CD4-positive, alpha-beta memory T cell (primary cell): ENCODE data around the gene GPR176. TPM values are rescaled to one million over a fixed set of nuclear protein-coding genes. Genes with fewer than 3 reads are reported as not detected.

Experiments used
- CTCF ChIA-PET: fragments of 350-600 bp; sonication (Branson Sonifier 250); formaldehyde crosslinking; loops from one replicate; lab custom pipeline; 2021; ENCODE audit warnings: inconsistent platforms; ENCODE audit not compliant: partially characterized antibody; lab: Charles Lee
- POLR2A ChIA-PET: fragments of 350-600 bp; sonication (Branson Sonifier 250); formaldehyde crosslinking; loops from one replicate; lab custom pipeline; 2021; ENCODE audit not compliant: partially characterized antibody; lab: Charles Lee
- DNase-seq, 5 donors: peaks; one replicate each; pipeline versions ENCODE4 v3.0.0 to v3.0.0-alpha.2; 2020 to 2022; ENCODE audit warnings: mixed read lengths in 1 of 5
- H3K27ac ChIP-seq: one replicate; pipeline ENCODE4 v1.7.0; 2013; ENCODE audit warnings: low read depth, low read length
- H3K27me3 ChIP-seq: 2 replicates; pipeline ENCODE4 v1.7.0; 2013; ENCODE audit warnings: mild to moderate bottlenecking, low read length, moderate library complexity; ENCODE audit not compliant: insufficient read depth
- H3K36me3 ChIP-seq: 2 replicates; pipeline ENCODE4 v1.7.0; 2013; ENCODE audit warnings: mild to moderate bottlenecking, low read length, moderate library complexity; ENCODE audit not compliant: insufficient read depth
- H3K4me1 ChIP-seq: 2 replicates; pipeline ENCODE4 v1.7.0; 2013; ENCODE audit warnings: mild to moderate bottlenecking, low read length, moderate library complexity; ENCODE audit not compliant: insufficient read depth
- H3K4me3 ChIP-seq, 2 donors: one replicate each; pipeline ENCODE4 v1.7.0; 2013; ENCODE audit warnings: low read length in 2 of 2, mild to moderate bottlenecking in 1 of 2
- H3K9me3 ChIP-seq, 2 donors: one replicate each; pipeline ENCODE4 v1.7.0; 2013; ENCODE audit warnings: low read length in 2 of 2, control low read depth in 1 of 2; ENCODE audit not compliant: control insufficient read depth in 1 of 2
- H3K27ac Mint-ChIP-seq, 7 donors: one replicate each; pipeline ENCODE4 v1.8.0; 2020 to 2021; ENCODE audit warnings: mixed read lengths in 7 of 7, mild to moderate bottlenecking in 6 of 7, inconsistent platforms in 3 of 7, moderate library complexity in 3 of 7
- H3K27me3 Mint-ChIP-seq, 2 donors: one replicate each; pipeline ENCODE4 v1.8.0; 2020 to 2021; ENCODE audit warnings: mixed read lengths in 2 of 2
- H3K36me3 Mint-ChIP-seq, 2 donors: one replicate each; pipeline ENCODE4 v1.8.0; 2020 to 2021; ENCODE audit warnings: mixed read lengths in 2 of 2, inconsistent platforms in 1 of 2, mild to moderate bottlenecking in 1 of 2
- H3K4me1 Mint-ChIP-seq, 4 donors: one replicate each; pipeline ENCODE4 v1.8.0; 2020 to 2021; ENCODE audit warnings: mixed read lengths in 4 of 4, mild to moderate bottlenecking in 1 of 4
- H3K4me3 Mint-ChIP-seq, 8 donors: one replicate each; pipeline ENCODE4 v1.8.0; 2020 to 2021; ENCODE audit warnings: mixed read lengths in 8 of 8, mild to moderate bottlenecking in 7 of 8, moderate library complexity in 6 of 8, inconsistent platforms in 3 of 8
- H3K9me3 Mint-ChIP-seq, 8 donors: one replicate each; pipeline ENCODE4 v1.8.0; 2020 to 2021; ENCODE audit warnings: mixed read lengths in 8 of 8, mild to moderate bottlenecking in 5 of 8, inconsistent platforms in 3 of 8, moderate library complexity in 1 of 8
- intact Hi-C: fragments of 100-400 bp; cut with micrococcal nuclease; formaldehyde crosslinking; loops from one replicate; pipeline ENCODE4 v1.15.1; 2023
- polyA plus RNA-seq, 2 donors: library from polyadenylated mRNA; unstranded; fragments of 300-500 nt; fragmentation: Illumina TruSeq; gene quantifications; one replicate each; pipeline ENCODE4 v1.2.3, GENCODE V29; 2021
- total RNA-seq, 2 experiments: library from RNA; stranded (reverse); gene quantifications; one replicate each; pipeline ENCODE4 v1.2.3, GENCODE V29; 2021

GPR176 gene
- total and polyA plus RNA-seq, 4 experiments from 2014 or later = not detected

GRCh38 chr15:39756806-39757522 lies 163.1 kb downstream of the GPR176 start:
- ChIA-PET POLR2A (interaction anchor here (0.8 to 3.4 kb wide), 10 partner anchors 11 to 176 kb away, joined by 3 to 21 read pairs (median 4); partner anchors contain the start of gene THBS1), CTCF (interaction anchor here (0.6 to 8.1 kb wide), 52 partner anchors 8 to 1316 kb away, joined by 3 to 132 read pairs (median 6); partner anchors contain the start of gene THBS1)
- H3K4me1 Mint-ChIP-seq = no peaks in the 10 kb centered on the region
- Histone ChIP-seq H3K27me3 (no peaks in the 10 kb centered on the region), H3K27ac (no peak overlapping the region), H3K9me3 (no peaks in the 10 kb centered on the region), H3K4me1 (no peaks in the 10 kb centered on the region), H3K36me3 (no peaks in the 10 kb centered on the region), H3K4me3 (no peak overlapping the region)
- no peak overlapping the region for H3K27ac Mint-ChIP-seq
- DNase-seq = peak in 4 of 5 donors; percentile 50 to 56 (median 54)
- intact Hi-C loops = loop anchor here (1.0 to 10.0 kb wide), 7 partner anchors 71 to 1312 kb away; no protein-coding TSS in a partner anchor
- no peaks in the 10 kb centered on the region for H3K9me3 Mint-ChIP-seq
- no peaks in the 10 kb centered on the region for H3K36me3 Mint-ChIP-seq
- peaks cover 0 to 3% of the 10 kb centered on the region in 2 donors for H3K27me3 Mint-ChIP-seq
- no peak overlapping the region for H3K4me3 Mint-ChIP-seq

- POLR2A ChIA-PET = no interaction called here
- H3K27me3 Mint-ChIP-seq = peaks cover 0 to 8% of the 10 kb centered on the region in 2 donors
- no peak overlapping the region for H3K4me3 Mint-ChIP-seq
- intact Hi-C loops = loop anchor here (10.0 kb wide), 2 partner anchors 1278 to 1308 kb away; no protein-coding TSS in a partner anchor
- Histone ChIP-seq H3K4me1 (no peaks in the 10 kb centered on the region), H3K27ac (no peak overlapping the region), H3K4me3 (no peak overlapping the region), H3K36me3 (no peaks in the 10 kb centered on the region), H3K27me3 (no peaks in the 10 kb centered on the region), H3K9me3 (no peaks in the 10 kb centered on the region)
- no peak overlapping the region for H3K27ac Mint-ChIP-seq
- no peaks in the 10 kb centered on the region for H3K36me3 Mint-ChIP-seq
- CTCF ChIA-PET = interaction anchor here (1.1 to 8.1 kb wide), 4 partner anchors 12 to 171 kb away, joined by 4 to 132 read pairs (median 48); partner anchors contain the start of gene THBS1
- DNase-seq = no peak
- H3K9me3 Mint-ChIP-seq = no peaks in the 10 kb centered on the region
- H3K4me1 Mint-ChIP-seq = no peaks in the 10 kb centered on the region
Observed at GRCh38 chr15:39752991-39753390, 167.1 kb downstream of the GPR176 start.

DNA sequence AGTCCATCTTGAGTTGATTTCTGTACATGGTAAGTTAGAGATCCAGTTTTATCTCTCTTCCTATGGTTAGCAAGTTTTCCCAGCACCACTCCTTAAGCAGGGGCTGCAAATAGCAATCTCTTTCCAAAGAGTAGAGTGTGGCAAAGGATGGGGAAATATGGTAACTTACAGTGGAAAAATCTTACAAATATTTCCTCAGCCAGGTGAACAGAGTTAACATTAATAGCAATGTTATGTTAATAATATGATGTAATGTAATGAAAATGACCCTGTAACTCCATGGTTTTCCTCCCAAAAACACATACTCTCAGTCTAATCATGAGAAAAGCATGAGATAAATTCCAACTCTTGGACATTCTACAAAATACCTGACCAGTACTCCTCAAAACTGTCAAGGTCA lies 167.8 kb downstream of the GPR176 start:
- H3K27me3 Mint-ChIP-seq = peaks cover 0 to 10% of the 10 kb centered on the region in 2 donors
- Histone ChIP-seq H3K9me3 (no peaks in the 10 kb centered on the region), H3K4me1 (no peaks in the 10 kb centered on the region), H3K27ac (no peak overlapping the region), H3K36me3 (no peaks in the 10 kb centered on the region), H3K27me3 (no peaks in the 10 kb centered on the region), H3K4me3 (no peak overlapping the region)
- H3K36me3 Mint-ChIP-seq = no peaks in the 10 kb centered on the region
- H3K4me1 Mint-ChIP-seq = no peaks in the 10 kb centered on the region
- H3K4me3 Mint-ChIP-seq = no peak overlapping the region
- POLR2A ChIA-PET = no interaction called here
- CTCF ChIA-PET = interaction anchor here (8.1 kb wide), 1 partner anchor 170 kb away, joined by 83 read pairs; the partner anchor contains the start of gene THBS1
- H3K27ac Mint-ChIP-seq = no peak overlapping the region
- no peak for DNase-seq
- H3K9me3 Mint-ChIP-seq = no peaks in the 10 kb centered on the region
- intact Hi-C loops = loop anchor here (10.0 kb wide), 2 partner anchors 1277 to 1307 kb away; no protein-coding TSS in a partner anchor

Other genes with a start within 250 kb of the GPR176 start
- 1 to 10 TPM in 1 of 2 experiments, under 1 TPM in 1; 0.47 to 1.1 TPM for gene FSIP1, start 137.4 kb downstream of the GPR176 start, total RNA-seq
- gene FSIP1, start 137.4 kb downstream of the GPR176 start, polyA plus RNA-seq = 1 to 10 TPM; 1.1 to 1.6 TPM
- gene EIF2AK4, start 13.8 kb upstream of the GPR176 start, total RNA-seq = 10 to 100 TPM; 13.4 to 13.8 TPM
- gene EIF2AK4, start 13.8 kb upstream of the GPR176 start, polyA plus RNA-seq = 10 to 100 TPM; 18.5 to 21.5 TPM
- gene SRP14, start 118.9 kb upstream of the GPR176 start, total RNA-seq = 100 to 1,000 TPM; 118 to 120 TPM
- gene SRP14, start 118.9 kb upstream of the GPR176 start, polyA plus RNA-seq = 1,000 to 10,000 TPM in 1 of 2 donors, 100 to 1,000 TPM in 1; 773 to 1,035 TPM
- gene BMF, start 188.6 kb upstream of the GPR176 start, total RNA-seq = 10 to 100 TPM; 13.3 to 13.7 TPM
- gene BMF, start 188.6 kb upstream of the GPR176 start, polyA plus RNA-seq = under 1 TPM; 0.55 to 0.99 TPM
- under 1 TPM; 0.55 to 0.89 TPM for gene BUB1B, start 240.8 kb upstream of the GPR176 start, total RNA-seq
- under 1 TPM in 1 of 2 donors, not detected in 1; 0.40 TPM for gene BUB1B, start 240.8 kb upstream of the GPR176 start, polyA plus RNA-seq